SK-N-SH treated with all-trans-retinoic acid at 6 μM for 48 hours (cell line): ENCODE results near the gene TM6SF1.

Experiments used
- GLIS3 ChIP-seq: fragments of 250-450 bp; sonication (Bioruptor Pico); IDR thresholded peaks from 2 replicates; pipeline ENCODE4 v1.5.0; 2020; ENCODE audit warnings: mild to moderate bottlenecking, moderate library complexity
- PATZ1 ChIP-seq: fragments of 250-450 bp; sonication (Bioruptor Pico); IDR thresholded peaks from 2 replicates; pipeline ENCODE4 v1.8.0; 2020; ENCODE audit warnings: mild to moderate bottlenecking, moderate library complexity, borderline replicate concordance
- RARB ChIP-seq: fragments of 250-450 bp; sonication (Bioruptor Pico); IDR thresholded peaks from 2 replicates; pipeline ENCODE4 v1.8.0; 2021; ENCODE audit warnings: mild to moderate bottlenecking, moderate library complexity
- SNAI2 ChIP-seq: fragments of 250-450 bp; sonication (Bioruptor Pico); IDR thresholded peaks from 2 replicates; pipeline ENCODE4 v1.5.0; 2020; ENCODE audit warnings: mild to moderate bottlenecking, moderate library complexity
- ZFP3 ChIP-seq: fragments of 250-450 bp; sonication (Bioruptor Pico); IDR thresholded peaks from 2 replicates; pipeline ENCODE4 v1.5.0; 2020; ENCODE audit warnings: mild to moderate bottlenecking, moderate library complexity
- ZNF565 ChIP-seq: fragments of 450-650 bp; formaldehyde crosslinking; conservative IDR thresholded peaks from 2 replicates; pipeline ENCODE4 v1.5.0; 2020; ENCODE audit warnings: low read depth, mild to moderate bottlenecking, moderate library complexity
- ZNF8 ChIP-seq: fragments of 450-650 bp; formaldehyde crosslinking; IDR thresholded peaks from 2 replicates; pipeline ENCODE4 v1.5.0; 2020; ENCODE audit warnings: mild to moderate bottlenecking, moderate library complexity
- TF ChIP-seq, protein P1 (sequence below): fragments of 250-450 bp; sonication (Bioruptor Pico); IDR thresholded peaks from 2 replicates; pipeline ENCODE4 v1.5.1; 2020; ENCODE audit warnings: low read depth, mild to moderate bottlenecking, moderate library complexity
- TF ChIP-seq, protein P2 (sequence below): fragments of 250-450 bp; sonication (Bioruptor Pico); IDR thresholded peaks from 2 replicates; pipeline ENCODE4 v1.8.0; 2021; ENCODE audit warnings: low read depth, mild to moderate bottlenecking, moderate library complexity, borderline replicate concordance

GRCh38 chr15:83108266-83109219 lies 1.1 kb downstream of the TM6SF1 start:
- TF ChIP-seq, protein P1, sequence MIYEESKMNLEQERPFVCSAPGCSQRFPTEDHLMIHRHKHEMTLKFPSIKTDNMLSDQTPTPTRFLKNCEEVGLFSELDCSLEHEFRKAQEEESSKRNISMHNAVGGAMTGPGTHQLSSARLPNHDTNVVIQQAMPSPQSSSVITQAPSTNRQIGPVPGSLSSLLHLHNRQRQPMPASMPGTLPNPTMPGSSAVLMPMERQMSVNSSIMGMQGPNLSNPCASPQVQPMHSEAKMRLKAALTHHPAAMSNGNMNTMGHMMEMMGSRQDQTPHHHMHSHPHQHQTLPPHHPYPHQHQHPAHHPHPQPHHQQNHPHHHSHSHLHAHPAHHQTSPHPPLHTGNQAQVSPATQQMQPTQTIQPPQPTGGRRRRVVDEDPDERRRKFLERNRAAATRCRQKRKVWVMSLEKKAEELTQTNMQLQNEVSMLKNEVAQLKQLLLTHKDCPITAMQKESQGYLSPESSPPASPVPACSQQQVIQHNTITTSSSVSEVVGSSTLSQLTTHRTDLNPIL (CRISPR knock-in tag), result no peak
- TF ChIP-seq ZNF8 (CRISPR knock-in tag) (no peak), SNAI2 (CRISPR knock-in tag) (no peak), PATZ1 (CRISPR knock-in tag) (no peak), RARB (CRISPR knock-in tag) (no peak), ZNF565 (CRISPR knock-in tag) (no peak), GLIS3 (CRISPR knock-in tag) (no peak), ZFP3 (CRISPR knock-in tag) (no peak)
- TF ChIP-seq, protein P2, sequence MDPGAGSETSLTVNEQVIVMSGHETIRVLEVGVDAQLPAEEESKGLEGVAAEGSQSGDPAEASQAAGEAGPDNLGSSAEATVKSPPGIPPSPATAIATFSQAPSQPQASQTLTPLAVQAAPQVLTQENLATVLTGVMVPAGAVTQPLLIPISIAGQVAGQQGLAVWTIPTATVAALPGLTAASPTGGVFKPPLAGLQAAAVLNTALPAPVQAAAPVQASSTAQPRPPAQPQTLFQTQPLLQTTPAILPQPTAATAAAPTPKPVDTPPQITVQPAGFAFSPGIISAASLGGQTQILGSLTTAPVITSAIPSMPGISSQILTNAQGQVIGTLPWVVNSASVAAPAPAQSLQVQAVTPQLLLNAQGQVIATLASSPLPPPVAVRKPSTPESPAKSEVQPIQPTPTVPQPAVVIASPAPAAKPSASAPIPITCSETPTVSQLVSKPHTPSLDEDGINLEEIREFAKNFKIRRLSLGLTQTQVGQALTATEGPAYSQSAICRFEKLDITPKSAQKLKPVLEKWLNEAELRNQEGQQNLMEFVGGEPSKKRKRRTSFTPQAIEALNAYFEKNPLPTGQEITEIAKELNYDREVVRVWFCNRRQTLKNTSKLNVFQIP (CRISPR knock-in tag), result no peak
